Aorta (tissue), 5 donors: ENCODE measurements around the gene ARRDC5. TPM values are rescaled to one million over a fixed set of nuclear protein-coding genes. Genes with fewer than 3 reads are reported as not detected.
"Not testable (repeated sequence)": the region's sequence is repeated elsewhere in the genome, so short reads cannot be mapped to it uniquely, and the experiment has no call there.

Source experiments
- ATAC-seq: fragments of 200-7000 bp; cut with Tn5 transposase; one replicate; pipeline ENCODE4 v1.9.1; 2022; ENCODE audit warnings: moderate library complexity; ENCODE audit not compliant: low FRiP score
- DNase-seq, 2 donors: peaks; one replicate each; pipeline ENCODE4 v3.0.0-alpha.2; 2020
- H3K27ac ChIP-seq, 2 donors: one replicate each; pipeline ENCODE4 v1.5.1; 2013; ENCODE audit warnings: low read length in 2 of 2, mild to moderate bottlenecking in 2 of 2, moderate library complexity in 2 of 2, control low read depth in 1 of 2, inconsistent platforms in 1 of 2, low read depth in 1 of 2
- H3K27me3 ChIP-seq, 2 donors: one replicate each; pipeline ENCODE4 v1.6.1; 2013; ENCODE audit warnings: control low read depth in 1 of 2, low read length in 1 of 2, mild to moderate bottlenecking in 1 of 2, moderate library complexity in 1 of 2; ENCODE audit not compliant: insufficient read depth in 2 of 2, control insufficient read depth in 1 of 2
- H3K36me3 ChIP-seq, 2 donors: one replicate each; pipeline ENCODE4 v1.6.1; 2013; ENCODE audit warnings: control low read depth in 1 of 2, low read length in 1 of 2, mild to moderate bottlenecking in 1 of 2; ENCODE audit not compliant: insufficient read depth in 2 of 2, control insufficient read depth in 1 of 2
- H3K4me1 ChIP-seq, 2 donors: one replicate each; pipeline ENCODE4 v1.6.1; 2013; ENCODE audit warnings: low read length in 2 of 2, control low read depth in 1 of 2, mild to moderate bottlenecking in 1 of 2, moderate library complexity in 1 of 2; ENCODE audit not compliant: insufficient read depth in 2 of 2, control insufficient read depth in 1 of 2
- H3K4me3 ChIP-seq, 2 donors: one replicate each; pipeline ENCODE4 v1.5.1; 2013; ENCODE audit warnings: low read length in 2 of 2, control low read depth in 1 of 2, mild to moderate bottlenecking in 1 of 2
- H3K9me3 ChIP-seq: one replicate; pipeline ENCODE4 v1.6.1; 2013; ENCODE audit warnings: mild to moderate bottlenecking, low read length; ENCODE audit not compliant: control insufficient read depth
- WGBS, 2 donors: extraction: QIAGEN DNeasy Blood & Tissue Kit; methylation state at CpG; one replicate each; pipeline ENCODE4 v1.1.7; 2013; 5-methylcytosine and 5-hydroxymethylcytosine counted together
- intact Hi-C, 2 donors: fragments of 100-400 bp; cut with DNase I; formaldehyde crosslinking; loops; one replicate each; pipeline versions ENCODE4 v1.14.2 to v1.15.0; 2022
- polyA plus RNA-seq, 2 donors: library from polyadenylated mRNA; stranded (reverse); fragments of 200-250 nt; gene quantifications; one replicate each; pipeline ENCODE4 v1.2.3, GENCODE V29; 2013
- total RNA-seq, 2 donors: library from RNA; stranded (reverse); fragmentation: NEBNext Ultra II Directional; extraction: Animal tissue kit (Norgen Biotek cat#: 25700); gene quantifications; one replicate each; pipeline ENCODE4 v1.2.1, GENCODE V29; 2021
- donor health status: healthy with polysubstance abuse.
- donor health status: Bipolar disorder and iron deficiency.
- donor health status: DM: no; HTN: no; CAD: no.
- donor health status: DM: no; HTN: no; CAD: no.
- donor health status: DM: yes; HTN: yes; CAD: no.

ARRDC5 gene
- total and polyA plus RNA-seq, 4 donors = 0.36 to 0.90 TPM; not detected in 2

DNA sequence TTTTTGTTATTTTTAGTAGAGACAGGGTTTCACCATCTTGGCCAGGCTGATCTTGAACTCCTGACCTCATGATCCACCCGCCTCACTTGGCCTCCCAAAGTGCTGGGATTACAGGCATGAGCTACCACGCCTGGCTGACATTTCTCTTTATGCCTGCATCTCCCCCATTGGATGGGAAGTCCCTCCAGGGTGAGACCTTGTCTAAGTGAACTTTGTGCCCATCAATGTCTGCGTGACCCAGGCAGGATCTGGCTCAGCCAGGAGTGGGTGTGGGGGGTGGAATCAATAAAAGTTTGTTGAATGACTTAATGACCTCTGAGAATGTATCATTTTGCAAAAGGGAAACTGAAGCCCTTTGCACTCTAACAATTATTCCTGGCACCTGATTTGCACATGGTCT lies 1.8 kb upstream of the ARRDC5 start:
- intact Hi-C loops = no loop called here
- DNase-seq (no peak), ATAC-seq (no peak)
- WGBS, 2 donors = 86 to 87% methylated on average over 3 of the region's 3 CpGs
- Histone ChIP-seq H3K36me3 (no peaks in the 10 kb centered on the region), H3K9me3 (no peaks in the 10 kb centered on the region), H3K27me3 (no peaks in the 10 kb centered on the region), H3K4me3 (no peak overlapping the region), H3K27ac (no peak overlapping the region), H3K4me1 (no peaks in the 10 kb centered on the region)

DNA sequence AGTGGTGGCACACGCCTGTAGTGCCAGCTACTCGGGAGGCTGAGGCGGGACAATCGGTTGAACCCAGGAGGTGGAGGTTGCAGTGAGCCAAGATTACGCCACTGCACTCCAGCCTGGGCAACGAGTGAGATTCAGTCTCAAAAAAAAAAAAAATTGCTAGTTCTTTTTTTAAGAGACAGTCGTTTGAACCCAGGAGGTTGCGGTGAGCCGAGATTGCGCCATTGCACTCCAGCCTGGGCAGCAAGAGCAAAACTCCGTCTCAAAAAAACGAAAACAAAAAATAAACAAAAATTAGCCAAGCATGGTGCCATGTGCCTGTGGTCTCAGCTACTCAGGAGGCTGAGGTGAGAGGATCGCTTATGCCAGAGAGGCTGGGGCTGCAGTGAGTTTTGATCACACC lies 1.8 kb downstream of the ARRDC5 start:
- H3K27me3 ChIP-seq, H3K9me3 ChIP-seq, intact Hi-C loops, DNase-seq, H3K27ac ChIP-seq, ATAC-seq, H3K4me3 ChIP-seq, H3K36me3 ChIP-seq, H3K4me1 ChIP-seq: not testable (repeated sequence)
- 84 to 86% methylated on average over 13 of the region's 13 CpGs for WGBS, 2 donors

DNA sequence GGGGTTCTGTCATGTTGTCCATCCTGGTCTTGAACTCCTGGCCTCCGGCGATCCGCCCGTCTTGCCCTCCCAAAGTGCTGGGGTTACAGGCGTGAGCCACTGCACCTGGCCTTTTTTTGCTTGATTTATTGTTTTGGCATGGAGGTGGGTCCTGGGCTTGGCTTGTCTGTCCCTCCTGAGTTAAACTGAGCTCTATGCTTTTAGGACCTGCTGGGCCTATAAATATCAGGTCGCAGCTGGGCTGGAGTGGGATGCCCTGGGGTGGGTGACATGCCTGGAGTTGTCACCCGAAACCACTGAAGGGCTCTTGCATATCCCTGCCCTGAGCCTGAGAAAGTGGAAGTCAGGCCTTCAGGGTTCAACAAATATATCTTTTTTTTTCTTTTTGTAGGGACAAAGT lies 5.5 kb downstream of the ARRDC5 start:
- no peaks in the 10 kb centered on the region for H3K36me3 ChIP-seq
- H3K27me3 ChIP-seq = no peaks in the 10 kb centered on the region
- H3K4me3 ChIP-seq = no peak overlapping the region
- H3K9me3 ChIP-seq = no peaks in the 10 kb centered on the region
- no peak overlapping the region for H3K27ac ChIP-seq
- no peak for ATAC-seq
- no peaks in the 10 kb centered on the region for H3K4me1 ChIP-seq
- DNase-seq = no peak
- WGBS, 2 donors = 94% methylated on average over 7 of the region's 7 CpGs
- intact Hi-C loops = no loop called here

DNA sequence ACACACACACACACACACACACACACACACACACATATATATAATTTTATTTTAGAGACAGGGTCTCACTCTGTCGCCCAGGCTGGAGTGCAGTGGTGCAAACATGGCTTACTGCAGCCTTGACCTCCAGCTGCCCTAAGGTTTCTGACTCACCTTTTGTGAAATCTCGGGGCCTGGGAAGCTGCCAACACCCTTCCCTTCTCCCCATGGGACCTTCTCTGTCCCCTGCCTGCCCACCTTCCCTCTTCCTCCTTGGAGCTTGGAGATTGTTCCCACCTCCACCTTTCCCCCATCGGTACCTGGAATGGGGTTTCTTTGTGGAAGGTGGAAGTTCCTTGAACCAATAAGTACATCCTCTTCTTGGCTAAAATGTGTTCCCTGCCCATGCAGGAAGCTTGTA lies 6.3 kb downstream of the ARRDC5 start:
- no peaks in the 10 kb centered on the region for H3K27me3 ChIP-seq
- H3K36me3 ChIP-seq = no peaks in the 10 kb centered on the region
- no peak overlapping the region for H3K27ac ChIP-seq
- no peaks in the 10 kb centered on the region for H3K9me3 ChIP-seq
- no peak for ATAC-seq
- DNase-seq = no peak
- 72% methylated on average over 3 of the region's 3 CpGs for WGBS, 2 donors
- no peaks in the 10 kb centered on the region for H3K4me1 ChIP-seq
- no peak overlapping the region for H3K4me3 ChIP-seq
- intact Hi-C loops = no loop called here

DNA sequence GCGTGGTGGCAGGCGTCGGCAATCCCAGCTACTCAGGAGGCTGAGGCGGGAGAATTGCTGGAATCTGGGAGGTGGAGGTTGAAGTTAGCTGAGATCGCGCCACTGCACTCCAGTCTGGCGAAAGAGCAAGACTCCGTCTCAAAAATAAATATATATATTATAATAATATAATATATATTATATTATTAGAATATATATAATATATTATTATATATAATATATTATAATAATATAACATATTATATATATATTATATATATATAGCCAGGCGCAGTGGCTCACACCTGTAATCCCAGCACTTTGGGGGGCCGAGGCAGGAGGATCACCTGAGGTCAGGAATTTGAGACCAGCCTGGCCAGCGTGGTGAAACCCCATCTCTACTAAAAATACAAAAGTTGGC lies 9.7 kb downstream of the ARRDC5 start:
- H3K4me3 ChIP-seq, H3K9me3 ChIP-seq, DNase-seq, H3K36me3 ChIP-seq, H3K27me3 ChIP-seq, H3K27ac ChIP-seq, intact Hi-C loops, ATAC-seq, H3K4me1 ChIP-seq: not testable (repeated sequence)
- 90 to 91% methylated on average over 11 of the region's 11 CpGs for WGBS, 2 donors

DNA sequence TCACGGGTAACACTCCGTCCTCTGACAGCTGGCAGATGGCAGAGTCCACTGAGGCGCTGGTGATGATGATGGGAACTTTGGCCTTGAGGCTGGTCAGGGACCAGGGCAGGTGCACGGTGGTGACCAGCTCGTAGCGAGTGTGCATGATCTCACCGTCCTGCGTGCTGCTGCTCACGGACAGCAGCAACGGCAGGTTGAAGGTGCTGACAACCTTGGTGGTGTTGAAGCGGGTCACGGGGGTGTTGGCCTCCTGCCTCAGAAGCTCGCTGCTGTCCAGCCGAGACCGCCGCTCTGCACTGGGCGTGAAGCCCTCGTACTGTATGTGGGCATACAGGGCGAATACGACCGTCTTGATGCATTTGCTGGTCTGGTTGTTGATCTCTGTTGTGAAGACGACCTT lies 11.6 kb downstream of the ARRDC5 start:
- ATAC-seq = no peak

DNA sequence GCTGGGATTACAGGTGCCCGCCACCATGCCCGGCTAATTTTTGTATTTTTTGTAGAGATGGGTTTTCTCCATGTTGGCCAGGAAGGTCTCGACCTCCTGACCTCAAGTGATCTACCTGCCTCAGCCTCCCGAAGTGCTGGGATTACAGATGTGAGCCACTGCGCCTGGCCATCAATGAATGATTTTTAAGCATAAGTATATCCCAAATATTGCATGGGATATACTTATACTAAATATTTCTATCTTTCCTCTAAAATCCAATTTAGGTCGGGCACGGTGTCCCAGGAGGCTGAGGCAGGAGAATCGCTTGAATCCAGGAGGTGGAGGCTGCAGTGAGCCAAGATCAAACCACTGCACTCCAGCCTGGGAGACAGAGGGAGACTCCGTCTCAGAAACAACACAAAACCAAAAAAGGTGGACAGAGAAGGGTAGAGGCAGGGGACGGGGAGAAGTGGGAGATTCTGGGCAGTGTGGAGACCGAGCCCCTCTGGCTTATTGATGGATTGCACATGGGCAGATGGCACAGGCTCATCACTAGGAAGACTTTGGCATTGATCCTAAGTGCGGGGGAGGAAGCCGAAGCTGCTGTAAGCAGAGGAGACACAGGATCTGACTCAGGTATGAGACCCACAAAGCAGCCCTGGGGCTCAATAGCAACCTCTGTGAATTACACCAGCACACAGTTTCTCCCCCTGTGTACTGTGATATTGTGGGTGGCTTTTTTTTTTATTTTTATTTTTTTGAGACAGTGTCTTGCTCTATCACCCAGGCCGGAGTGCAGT lies 13.5 kb downstream of the ARRDC5 start:
- no peaks in the 10 kb centered on the region for H3K36me3 ChIP-seq
- intact Hi-C loops = no loop called here

More for the DNA sequence above, 11.6 kb downstream of the ARRDC5 start:
- Histone ChIP-seq H3K36me3 (no peaks in the 10 kb centered on the region), H3K27me3 (no peaks in the 10 kb centered on the region), H3K4me1 (no peaks in the 10 kb centered on the region), H3K4me3 (no peak overlapping the region), H3K27ac (no peak overlapping the region), H3K9me3 (no peaks in the 10 kb centered on the region)
- intact Hi-C loops = no loop called here
- 86 to 87% methylated on average over 22 of the region's 22 CpGs for WGBS, 2 donors
- no peak for DNase-seq

DNA sequence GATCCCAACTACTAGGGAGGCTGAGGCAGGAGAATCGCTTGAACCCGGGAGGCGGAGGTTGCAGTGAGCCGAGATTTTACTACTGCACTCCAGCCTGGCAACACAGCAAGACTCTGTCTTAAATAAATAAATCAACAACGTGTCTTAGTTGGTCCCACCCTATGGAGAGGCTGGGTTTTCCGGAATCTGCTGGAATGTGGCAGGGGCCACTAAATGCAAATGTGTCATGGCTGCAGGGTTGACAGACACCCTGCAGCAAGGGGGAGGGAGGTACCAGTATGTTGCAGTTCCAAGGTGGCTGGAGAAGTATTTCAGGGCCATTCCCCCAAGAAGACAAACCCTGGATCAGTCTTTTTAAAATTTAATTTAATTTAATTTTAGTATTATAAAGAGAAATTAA lies 14.9 kb downstream of the ARRDC5 start:
- H3K27me3 ChIP-seq, H3K27ac ChIP-seq, intact Hi-C loops, ATAC-seq, H3K9me3 ChIP-seq, H3K4me1 ChIP-seq, DNase-seq, H3K4me3 ChIP-seq, H3K36me3 ChIP-seq: not testable (repeated sequence)
- 61 to 92% methylated on average over 2 to 6 of the region's 6 CpGs for WGBS, 2 donors

More for the DNA sequence above, 13.5 kb downstream of the ARRDC5 start:
- H3K4me3 ChIP-seq = no peak overlapping the region
- no peak overlapping the region for H3K27ac ChIP-seq
- no peaks in the 10 kb centered on the region for H3K4me1 ChIP-seq
- no peaks in the 10 kb centered on the region for H3K27me3 ChIP-seq
- no peaks in the 10 kb centered on the region for H3K9me3 ChIP-seq
- WGBS, 2 donors = 94% methylated on average over 14 of the region's 14 CpGs
- no peak for DNase-seq
- ATAC-seq = no peak

DNA sequence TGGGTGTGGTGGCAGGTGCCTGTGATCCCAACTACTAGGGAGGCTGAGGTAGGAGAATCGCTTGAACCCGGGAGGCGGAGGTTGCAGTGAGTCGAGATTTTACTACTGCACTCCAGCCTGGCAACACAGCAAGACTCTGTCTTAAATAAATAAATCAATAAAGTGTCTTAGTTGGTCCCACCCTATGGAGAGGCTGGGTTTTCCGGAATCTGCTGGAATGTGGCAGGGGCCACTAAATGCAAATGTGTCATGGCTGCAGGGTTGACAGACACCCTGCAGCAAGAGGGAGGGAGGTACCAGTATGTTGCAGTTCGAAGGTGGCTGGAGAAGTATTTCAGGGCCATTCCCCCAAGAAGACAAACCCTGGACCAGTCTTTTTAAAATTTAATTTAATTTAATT lies 17.7 kb downstream of the ARRDC5 start:
- WGBS, 2 donors = 92 to 94% methylated on average over 4 to 5 of the region's 6 CpGs
- H3K36me3 ChIP-seq, H3K9me3 ChIP-seq, ATAC-seq, DNase-seq, H3K4me3 ChIP-seq, H3K4me1 ChIP-seq, H3K27me3 ChIP-seq, intact Hi-C loops, H3K27ac ChIP-seq: not testable (repeated sequence)
